H9 (cell line): Measurements from ENCODE around the gene OTUD4. TPM values are rescaled to one million over a fixed set of nuclear protein-coding genes. Genes with fewer than 3 reads are reported as not detected.

Experiments
- DNase-seq: peaks from one replicate; pipeline ENCODE4 v3.0.0-alpha.2; 2017
- H2AFZ ChIP-seq: one replicate; pipeline ENCODE4 v1.6.1; 2013; ENCODE audit warnings: mild to moderate bottlenecking, low read length, control low read depth, moderate library complexity
- H2AK5ac ChIP-seq: 2 replicates; pipeline ENCODE4 v1.6.1; 2013; ENCODE audit warnings: low read length, control low read depth, mixed read lengths; ENCODE audit not compliant: insufficient read length
- H2BK120ac ChIP-seq: one replicate; pipeline ENCODE4 v1.6.1; 2013; ENCODE audit warnings: low read depth, mild to moderate bottlenecking, low read length, control low read depth, inconsistent platforms; ENCODE audit not compliant: poor library complexity, severe bottlenecking
- H2BK12ac ChIP-seq: 2 replicates; pipeline ENCODE4 v1.6.1; 2013; ENCODE audit warnings: low read length, control low read depth, mixed read lengths, low read depth; ENCODE audit not compliant: insufficient read length
- H2BK15ac ChIP-seq: 2 replicates; pipeline ENCODE4 v1.6.1; 2013; ENCODE audit warnings: low read depth, low read length, control low read depth
- H2BK20ac ChIP-seq: one replicate; pipeline ENCODE4 v1.6.1; 2013; ENCODE audit warnings: low read depth, mild to moderate bottlenecking, low read length, control low read depth, inconsistent platforms; ENCODE audit not compliant: poor library complexity, severe bottlenecking
- H2BK5ac ChIP-seq: 2 replicates; pipeline ENCODE4 v1.6.1; 2013; ENCODE audit warnings: low read length, control low read depth, mixed read lengths; ENCODE audit not compliant: insufficient read length
- H3K14ac ChIP-seq: 2 replicates; pipeline ENCODE4 v1.6.1; 2013; ENCODE audit warnings: low read length, control low read depth; ENCODE audit not compliant: insufficient read depth
- H3K18ac ChIP-seq: 2 replicates; pipeline ENCODE4 v1.6.1; 2013; ENCODE audit warnings: low read depth, mild to moderate bottlenecking, mixed read lengths, low read length, control low read depth; ENCODE audit not compliant: insufficient read length
- H3K23ac ChIP-seq: 2 replicates; pipeline ENCODE4 v1.6.1; 2013; ENCODE audit warnings: low read length, control low read depth, mixed read lengths, low read depth; ENCODE audit not compliant: insufficient read length
- H3K23me2 ChIP-seq: 2 replicates; pipeline ENCODE4 v1.6.1; 2013; ENCODE audit warnings: low read depth, mild to moderate bottlenecking, mixed read lengths, low read length, control low read depth; ENCODE audit not compliant: insufficient read length, poor library complexity, severe bottlenecking
- H3K27ac ChIP-seq: 2 replicates; pipeline ENCODE4 v1.5.1; 2013; ENCODE audit warnings: low read length, control low read depth, mixed read lengths, low read depth; ENCODE audit not compliant: insufficient read length
- H3K27me3 ChIP-seq: 2 replicates; pipeline ENCODE4 v1.6.1; 2013; ENCODE audit warnings: low read length, control low read depth, inconsistent platforms; ENCODE audit not compliant: insufficient read depth
- H3K4ac ChIP-seq: 2 replicates; pipeline ENCODE4 v1.6.1; 2013; ENCODE audit warnings: low read depth, mild to moderate bottlenecking, control low read depth, inconsistent platforms, low read length, moderate library complexity
- H3K4me1 ChIP-seq: 2 replicates; pipeline ENCODE4 v1.6.1; 2013; ENCODE audit warnings: low read length, control low read depth, inconsistent platforms; ENCODE audit not compliant: insufficient read depth
- H3K4me2 ChIP-seq: 2 replicates; pipeline ENCODE4 v1.6.1; 2013; ENCODE audit warnings: low read length, control low read depth, mixed read lengths; ENCODE audit not compliant: insufficient read length, insufficient read depth
- H3K56ac ChIP-seq: 2 replicates; pipeline ENCODE4 v1.6.1; 2013; ENCODE audit warnings: low read depth, mild to moderate bottlenecking, mixed read lengths, low read length, control low read depth; ENCODE audit not compliant: insufficient read length
- H3K79me1 ChIP-seq: 2 replicates; pipeline ENCODE4 v1.6.1; 2013; ENCODE audit warnings: low read depth, mild to moderate bottlenecking, moderate library complexity, low read length, control low read depth, inconsistent platforms; ENCODE audit not compliant: insufficient read depth, poor library complexity, severe bottlenecking
- H3K79me2 ChIP-seq: 2 replicates; pipeline ENCODE4 v1.6.1; 2013; ENCODE audit warnings: low read length, control low read depth, inconsistent platforms; ENCODE audit not compliant: insufficient read depth
- H3K9ac ChIP-seq: 2 replicates; pipeline ENCODE4 v1.6.1; 2013; ENCODE audit warnings: low read length, control low read depth, mixed read lengths; ENCODE audit not compliant: insufficient read length; ENCODE audit errors: extremely low read depth
- H3K9me3 ChIP-seq: one replicate; pipeline ENCODE4 v1.6.1; 2013; ENCODE audit warnings: low read depth, low read length, inconsistent platforms; ENCODE audit not compliant: control insufficient read depth
- H3T11ph ChIP-seq: one replicate; pipeline ENCODE4 v1.6.1; 2013; ENCODE audit warnings: mild to moderate bottlenecking, low read length, control low read depth, inconsistent platforms
- H4K20me1 ChIP-seq: one replicate; pipeline ENCODE4 v1.6.1; 2013; ENCODE audit not compliant: control insufficient read depth, insufficient read length, insufficient read depth
- H4K5ac ChIP-seq: 2 replicates; pipeline ENCODE4 v1.6.1; 2013; ENCODE audit warnings: low read depth, mild to moderate bottlenecking, mixed read lengths, low read length, control low read depth; ENCODE audit not compliant: insufficient read length
- H4K8ac ChIP-seq: replicated peaks from 2 replicates; pipeline ENCODE4 v1.6.1; 2013; ENCODE audit warnings: low read length, control low read depth, mixed read lengths, low read depth; ENCODE audit not compliant: insufficient read length
- H4K91ac ChIP-seq: 2 replicates; pipeline ENCODE4 v1.6.1; 2013; ENCODE audit warnings: low read depth, mild to moderate bottlenecking, moderate library complexity, mixed read lengths, low read length, control low read depth; ENCODE audit not compliant: insufficient read length
- H3K27ac Mint-ChIP-seq, 3 experiments: 2 replicates in 2 of 3; 3 replicates in 1 of 3; pipeline ENCODE4 v1.8.0; 2020 to 2021; ENCODE audit warnings: mixed read lengths in 3 of 3, mild to moderate bottlenecking in 1 of 3, moderate library complexity in 1 of 3
- H3K27me3 Mint-ChIP-seq: 2 replicates; pipeline ENCODE4 v1.8.0; 2021; ENCODE audit warnings: low read depth, mild to moderate bottlenecking, moderate library complexity, mixed read lengths
- H3K36me3 Mint-ChIP-seq, 3 experiments: 2 replicates in 2 of 3; 3 replicates in 1 of 3; pipeline ENCODE4 v1.8.0; 2020 to 2021; ENCODE audit warnings: low read depth in 3 of 3, mixed read lengths in 3 of 3; ENCODE audit not compliant: insufficient read depth in 1 of 3
- H3K4me1 Mint-ChIP-seq, 2 experiments: 2 replicates each; pipeline ENCODE4 v1.8.0; 2020; ENCODE audit warnings: mixed read lengths in 2 of 2
- H3K4me3 Mint-ChIP-seq, 2 experiments: 2 replicates in 1 of 2; 3 replicates in 1 of 2; pipeline ENCODE4 v1.8.0; 2020 to 2021; ENCODE audit warnings: mild to moderate bottlenecking in 2 of 2, mixed read lengths in 2 of 2, moderate library complexity in 1 of 2
- H3K9me3 Mint-ChIP-seq, 2 experiments: 2 replicates in 1 of 2; 3 replicates in 1 of 2; pipeline ENCODE4 v1.8.0; 2020; ENCODE audit warnings: mild to moderate bottlenecking in 2 of 2, mixed read lengths in 2 of 2, moderate library complexity in 1 of 2
- WGBS: extraction: QIAGEN DNeasy Blood & Tissue Kit; methylation state at CpG from one replicate; pipeline ENCODE4 v1.1.7; 2013; ENCODE audit warnings: missing lambda C conversion rate, low lambda C conversion rate, mixed read lengths; ENCODE audit not compliant: insufficient read length; ENCODE audit errors: extremely low coverage; 5-methylcytosine and 5-hydroxymethylcytosine counted together
- total RNA-seq: library from RNA; stranded (reverse); gene quantifications from 2 replicates; pipeline ENCODE4 v1.2.1, GENCODE V29; 2021
- TF ChIP-seq, protein P1 (sequence below): fragments of 200-600 bp; sonication (generic); conservative IDR thresholded peaks from 3 replicates; pipeline ENCODE4 v1.8.0; 2021; ENCODE audit warnings: antibody characterized with exemption, mild to moderate bottlenecking

OTUD4 gene
- total RNA-seq, 1 experiment from 2014 or later: 59.0 TPM

DNA sequence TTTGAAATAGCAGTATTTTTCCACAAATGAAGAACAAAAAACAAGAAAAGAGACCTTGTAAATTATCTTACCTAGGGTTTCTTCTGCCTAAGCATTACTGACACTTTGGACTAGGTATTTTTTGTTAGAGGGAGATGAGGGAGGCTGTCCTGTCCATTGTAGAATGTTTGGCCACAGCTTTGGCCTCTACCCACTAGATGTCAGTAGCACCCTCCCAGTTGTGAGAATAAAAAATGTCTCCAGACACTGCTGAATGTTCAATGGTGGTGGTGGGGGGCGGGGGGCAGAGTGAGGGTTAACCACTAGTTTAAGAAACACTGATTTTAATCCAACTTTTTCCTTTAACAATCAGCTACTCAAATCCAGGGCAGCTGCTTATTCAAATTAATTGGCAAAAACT lies 25.8 kb downstream of the OTUD4 start:
- Histone ChIP-seq H2AFZ (no peak overlapping the region), H3K27ac (no peak overlapping the region), H3K9me3 (no peaks in the 10 kb centered on the region), H2BK20ac (no peak overlapping the region), H3K18ac (no peak overlapping the region), H4K5ac (no peak overlapping the region), H3K4me1 (no peaks in the 10 kb centered on the region), H4K91ac (no peak overlapping the region), H3K79me2 (peaks cover 2% of the 10 kb centered on the region; the same call in 1 of the 2 replicates), H4K8ac (no peak overlapping the region), H3K4ac (no peak overlapping the region), H2BK120ac (no peak overlapping the region), H4K20me1 (no peaks in the 10 kb centered on the region), H3K9ac (no peak overlapping the region), H3K23ac (no peak overlapping the region), H2BK15ac (no peak overlapping the region), H3K23me2 (no peaks in the 10 kb centered on the region), H3T11ph (no peak overlapping the region), H3K14ac (no peak overlapping the region), H2BK12ac (no peak overlapping the region), H2BK5ac (no peak overlapping the region), H3K27me3 (no peaks in the 10 kb centered on the region), H3K79me1 (no peaks in the 10 kb centered on the region), H2AK5ac (no peak overlapping the region), H3K4me2 (no peak overlapping the region), H3K56ac (no peak overlapping the region)
- Mint-ChIP-seq H3K4me1 (no peaks in the 10 kb centered on the region), H3K27me3 (no peaks in the 10 kb centered on the region), H3K9me3 (no peaks in the 10 kb centered on the region), H3K27ac (no peak overlapping the region), H3K4me3 (no peak overlapping the region), H3K36me3 (peaks cover 24 to 80% (median 59%) of the 10 kb centered on the region in 3 experiments)
- no peak for DNase-seq
- no CpG with 5 or more reads among the region's 1 CpG for WGBS
- TF ChIP-seq, protein P1, sequence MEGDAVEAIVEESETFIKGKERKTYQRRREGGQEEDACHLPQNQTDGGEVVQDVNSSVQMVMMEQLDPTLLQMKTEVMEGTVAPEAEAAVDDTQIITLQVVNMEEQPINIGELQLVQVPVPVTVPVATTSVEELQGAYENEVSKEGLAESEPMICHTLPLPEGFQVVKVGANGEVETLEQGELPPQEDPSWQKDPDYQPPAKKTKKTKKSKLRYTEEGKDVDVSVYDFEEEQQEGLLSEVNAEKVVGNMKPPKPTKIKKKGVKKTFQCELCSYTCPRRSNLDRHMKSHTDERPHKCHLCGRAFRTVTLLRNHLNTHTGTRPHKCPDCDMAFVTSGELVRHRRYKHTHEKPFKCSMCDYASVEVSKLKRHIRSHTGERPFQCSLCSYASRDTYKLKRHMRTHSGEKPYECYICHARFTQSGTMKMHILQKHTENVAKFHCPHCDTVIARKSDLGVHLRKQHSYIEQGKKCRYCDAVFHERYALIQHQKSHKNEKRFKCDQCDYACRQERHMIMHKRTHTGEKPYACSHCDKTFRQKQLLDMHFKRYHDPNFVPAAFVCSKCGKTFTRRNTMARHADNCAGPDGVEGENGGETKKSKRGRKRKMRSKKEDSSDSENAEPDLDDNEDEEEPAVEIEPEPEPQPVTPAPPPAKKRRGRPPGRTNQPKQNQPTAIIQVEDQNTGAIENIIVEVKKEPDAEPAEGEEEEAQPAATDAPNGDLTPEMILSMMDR: peak; percentile 56
